GM12878 (cell line): Measurements from ENCODE around the gene VLDLR.

Experiments
- CHD4 ChIP-seq: fragments of 200-600 bp; sonication (generic); IDR thresholded peaks from 2 replicates; pipeline ENCODE4 v1.6.1; 2016; ENCODE audit warnings: mild to moderate bottlenecking
- ELK1 ChIP-seq: IDR thresholded peaks from 2 replicates; pipeline ENCODE4 v1.6.1; 2012; ENCODE audit warnings: low read depth, low read length, improper control_type of control experiment
- EP300 ChIP-seq, 2 experiments: fragments of 150-350 bp in 1 of 2; IDR thresholded peaks; 2 replicates each; pipeline ENCODE4 v1.6.1; 2011 to 2012; ENCODE audit warnings: low read depth in 2 of 2, low read length in 2 of 2, borderline replicate concordance in 1 of 2, improper control_type of control experiment in 1 of 2, inconsistent platforms in 1 of 2; ENCODE audit not compliant: control insufficient read depth in 1 of 2
- NR2C1 ChIP-seq: fragments of 450-650 bp; IDR thresholded peaks from 2 replicates; pipeline ENCODE4 v1.6.1; 2017; ENCODE audit warnings: antibody characterized with exemption, mild to moderate bottlenecking, moderate library complexity
- SREBF1 ChIP-seq: IDR thresholded peaks from 2 replicates; pipeline ENCODE4 v1.6.1; 2012; ENCODE audit warnings: mild to moderate bottlenecking, low read length
- TAF1 ChIP-seq: IDR thresholded peaks from 2 replicates; pipeline ENCODE4 v1.6.1; 2011; ENCODE audit warnings: mild to moderate bottlenecking, low read depth, low read length, borderline replicate concordance
- ZNF274 ChIP-seq: IDR thresholded peaks from one replicate; pipeline ENCODE4 v1.8.0; 2011; ENCODE audit not compliant: insufficient read length, insufficient read depth
- TF ChIP-seq, protein P1 (sequence below): IDR thresholded peaks from 2 replicates; pipeline ENCODE4 v1.6.1; 2012; ENCODE audit warnings: low read depth, low read length, improper control_type of control experiment
- TF ChIP-seq, protein P2 (sequence below), 3 experiments: IDR thresholded peaks in 2 of 3; conservative IDR thresholded peaks in 1 of 3; 2 replicates each; pipeline ENCODE4 v1.5.1; 2011; ENCODE audit warnings: low read depth in 3 of 3, low read length in 3 of 3, mild to moderate bottlenecking in 3 of 3, control low read depth in 2 of 3, moderate library complexity in 2 of 3, inconsistent platforms in 1 of 3, mixed read lengths in 1 of 3; ENCODE audit not compliant: control insufficient read depth in 2 of 3, insufficient read depth in 1 of 3; ENCODE audit errors: extremely low read depth in 1 of 3
- TF ChIP-seq, protein P3 (sequence below): IDR thresholded peaks from 2 replicates; pipeline ENCODE4 v1.6.1; 2011; ENCODE audit warnings: borderline replicate concordance, low read depth, mild to moderate bottlenecking, moderate library complexity, mixed read lengths, low read length; ENCODE audit not compliant: insufficient read depth; ENCODE audit errors: extremely low read length
- TF ChIP-seq, protein P4 (sequence below): fragments of 450-650 bp; IDR thresholded peaks from 2 replicates; pipeline ENCODE4 v1.6.1; 2018; ENCODE audit warnings: mild to moderate bottlenecking, low read depth, moderate library complexity; ENCODE audit not compliant: partially characterized antibody
- TF ChIP-seq, protein P5 (sequence below): fragments of 450-650 bp; IDR thresholded peaks from 2 replicates; pipeline ENCODE4 v1.6.1; 2017; ENCODE audit warnings: mild to moderate bottlenecking
- TF ChIP-seq, protein P6 (sequence below): IDR thresholded peaks from 2 replicates; pipeline ENCODE4 v1.6.1; 2012; ENCODE audit warnings: mild to moderate bottlenecking, low read depth, low read length

- TF ChIP-seq, protein P1, sequence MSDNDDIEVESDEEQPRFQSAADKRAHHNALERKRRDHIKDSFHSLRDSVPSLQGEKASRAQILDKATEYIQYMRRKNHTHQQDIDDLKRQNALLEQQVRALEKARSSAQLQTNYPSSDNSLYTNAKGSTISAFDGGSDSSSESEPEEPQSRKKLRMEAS, result no peak
- TF ChIP-seq ELK1 (no peak), ZNF274 (no peak), NR2C1 (no peak), SREBF1 (no peak), CHD4 (no peak), EP300 (IDR thresholded peaks at IDR 0.05; ENCODE audit: borderline replicate concordance in 1 of 2, control insufficient read depth in 1 of 2, low read depth in 2 of 2, low read length in 2 of 2) (no peak), TAF1 (no peak)
- TF ChIP-seq, protein P2, sequence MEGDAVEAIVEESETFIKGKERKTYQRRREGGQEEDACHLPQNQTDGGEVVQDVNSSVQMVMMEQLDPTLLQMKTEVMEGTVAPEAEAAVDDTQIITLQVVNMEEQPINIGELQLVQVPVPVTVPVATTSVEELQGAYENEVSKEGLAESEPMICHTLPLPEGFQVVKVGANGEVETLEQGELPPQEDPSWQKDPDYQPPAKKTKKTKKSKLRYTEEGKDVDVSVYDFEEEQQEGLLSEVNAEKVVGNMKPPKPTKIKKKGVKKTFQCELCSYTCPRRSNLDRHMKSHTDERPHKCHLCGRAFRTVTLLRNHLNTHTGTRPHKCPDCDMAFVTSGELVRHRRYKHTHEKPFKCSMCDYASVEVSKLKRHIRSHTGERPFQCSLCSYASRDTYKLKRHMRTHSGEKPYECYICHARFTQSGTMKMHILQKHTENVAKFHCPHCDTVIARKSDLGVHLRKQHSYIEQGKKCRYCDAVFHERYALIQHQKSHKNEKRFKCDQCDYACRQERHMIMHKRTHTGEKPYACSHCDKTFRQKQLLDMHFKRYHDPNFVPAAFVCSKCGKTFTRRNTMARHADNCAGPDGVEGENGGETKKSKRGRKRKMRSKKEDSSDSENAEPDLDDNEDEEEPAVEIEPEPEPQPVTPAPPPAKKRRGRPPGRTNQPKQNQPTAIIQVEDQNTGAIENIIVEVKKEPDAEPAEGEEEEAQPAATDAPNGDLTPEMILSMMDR (IDR thresholded peaks at IDR 0.05 in 2 of 3, conservative IDR thresholded peaks at IDR 0.05 in 1 of 3; ENCODE audit: control insufficient read depth in 2 of 3, extremely low read depth in 1 of 3, insufficient read depth in 1 of 3, low read depth in 3 of 3, low read length in 3 of 3), result no peak
- TF ChIP-seq, protein P3, sequence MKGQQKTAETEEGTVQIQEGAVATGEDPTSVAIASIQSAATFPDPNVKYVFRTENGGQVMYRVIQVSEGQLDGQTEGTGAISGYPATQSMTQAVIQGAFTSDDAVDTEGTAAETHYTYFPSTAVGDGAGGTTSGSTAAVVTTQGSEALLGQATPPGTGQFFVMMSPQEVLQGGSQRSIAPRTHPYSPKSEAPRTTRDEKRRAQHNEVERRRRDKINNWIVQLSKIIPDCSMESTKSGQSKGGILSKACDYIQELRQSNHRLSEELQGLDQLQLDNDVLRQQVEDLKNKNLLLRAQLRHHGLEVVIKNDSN, result no peak
- TF ChIP-seq, protein P4, sequence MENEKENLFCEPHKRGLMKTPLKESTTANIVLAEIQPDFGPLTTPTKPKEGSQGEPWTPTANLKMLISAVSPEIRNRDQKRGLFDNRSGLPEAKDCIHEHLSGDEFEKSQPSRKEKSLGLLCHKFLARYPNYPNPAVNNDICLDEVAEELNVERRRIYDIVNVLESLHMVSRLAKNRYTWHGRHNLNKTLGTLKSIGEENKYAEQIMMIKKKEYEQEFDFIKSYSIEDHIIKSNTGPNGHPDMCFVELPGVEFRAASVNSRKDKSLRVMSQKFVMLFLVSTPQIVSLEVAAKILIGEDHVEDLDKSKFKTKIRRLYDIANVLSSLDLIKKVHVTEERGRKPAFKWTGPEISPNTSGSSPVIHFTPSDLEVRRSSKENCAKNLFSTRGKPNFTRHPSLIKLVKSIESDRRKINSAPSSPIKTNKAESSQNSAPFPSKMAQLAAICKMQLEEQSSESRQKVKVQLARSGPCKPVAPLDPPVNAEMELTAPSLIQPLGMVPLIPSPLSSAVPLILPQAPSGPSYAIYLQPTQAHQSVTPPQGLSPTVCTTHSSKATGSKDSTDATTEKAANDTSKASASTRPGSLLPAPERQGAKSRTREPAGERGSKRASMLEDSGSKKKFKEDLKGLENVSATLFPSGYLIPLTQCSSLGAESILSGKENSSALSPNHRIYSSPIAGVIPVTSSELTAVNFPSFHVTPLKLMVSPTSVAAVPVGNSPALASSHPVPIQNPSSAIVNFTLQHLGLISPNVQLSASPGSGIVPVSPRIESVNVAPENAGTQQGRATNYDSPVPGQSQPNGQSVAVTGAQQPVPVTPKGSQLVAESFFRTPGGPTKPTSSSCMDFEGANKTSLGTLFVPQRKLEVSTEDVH, result no peak
- TF ChIP-seq, protein P5, sequence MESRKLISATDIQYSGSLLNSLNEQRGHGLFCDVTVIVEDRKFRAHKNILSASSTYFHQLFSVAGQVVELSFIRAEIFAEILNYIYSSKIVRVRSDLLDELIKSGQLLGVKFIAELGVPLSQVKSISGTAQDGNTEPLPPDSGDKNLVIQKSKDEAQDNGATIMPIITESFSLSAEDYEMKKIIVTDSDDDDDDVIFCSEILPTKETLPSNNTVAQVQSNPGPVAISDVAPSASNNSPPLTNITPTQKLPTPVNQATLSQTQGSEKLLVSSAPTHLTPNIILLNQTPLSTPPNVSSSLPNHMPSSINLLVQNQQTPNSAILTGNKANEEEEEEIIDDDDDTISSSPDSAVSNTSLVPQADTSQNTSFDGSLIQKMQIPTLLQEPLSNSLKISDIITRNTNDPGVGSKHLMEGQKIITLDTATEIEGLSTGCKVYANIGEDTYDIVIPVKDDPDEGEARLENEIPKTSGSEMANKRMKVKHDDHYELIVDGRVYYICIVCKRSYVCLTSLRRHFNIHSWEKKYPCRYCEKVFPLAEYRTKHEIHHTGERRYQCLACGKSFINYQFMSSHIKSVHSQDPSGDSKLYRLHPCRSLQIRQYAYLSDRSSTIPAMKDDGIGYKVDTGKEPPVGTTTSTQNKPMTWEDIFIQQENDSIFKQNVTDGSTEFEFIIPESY, result no peak
- TF ChIP-seq, protein P6, sequence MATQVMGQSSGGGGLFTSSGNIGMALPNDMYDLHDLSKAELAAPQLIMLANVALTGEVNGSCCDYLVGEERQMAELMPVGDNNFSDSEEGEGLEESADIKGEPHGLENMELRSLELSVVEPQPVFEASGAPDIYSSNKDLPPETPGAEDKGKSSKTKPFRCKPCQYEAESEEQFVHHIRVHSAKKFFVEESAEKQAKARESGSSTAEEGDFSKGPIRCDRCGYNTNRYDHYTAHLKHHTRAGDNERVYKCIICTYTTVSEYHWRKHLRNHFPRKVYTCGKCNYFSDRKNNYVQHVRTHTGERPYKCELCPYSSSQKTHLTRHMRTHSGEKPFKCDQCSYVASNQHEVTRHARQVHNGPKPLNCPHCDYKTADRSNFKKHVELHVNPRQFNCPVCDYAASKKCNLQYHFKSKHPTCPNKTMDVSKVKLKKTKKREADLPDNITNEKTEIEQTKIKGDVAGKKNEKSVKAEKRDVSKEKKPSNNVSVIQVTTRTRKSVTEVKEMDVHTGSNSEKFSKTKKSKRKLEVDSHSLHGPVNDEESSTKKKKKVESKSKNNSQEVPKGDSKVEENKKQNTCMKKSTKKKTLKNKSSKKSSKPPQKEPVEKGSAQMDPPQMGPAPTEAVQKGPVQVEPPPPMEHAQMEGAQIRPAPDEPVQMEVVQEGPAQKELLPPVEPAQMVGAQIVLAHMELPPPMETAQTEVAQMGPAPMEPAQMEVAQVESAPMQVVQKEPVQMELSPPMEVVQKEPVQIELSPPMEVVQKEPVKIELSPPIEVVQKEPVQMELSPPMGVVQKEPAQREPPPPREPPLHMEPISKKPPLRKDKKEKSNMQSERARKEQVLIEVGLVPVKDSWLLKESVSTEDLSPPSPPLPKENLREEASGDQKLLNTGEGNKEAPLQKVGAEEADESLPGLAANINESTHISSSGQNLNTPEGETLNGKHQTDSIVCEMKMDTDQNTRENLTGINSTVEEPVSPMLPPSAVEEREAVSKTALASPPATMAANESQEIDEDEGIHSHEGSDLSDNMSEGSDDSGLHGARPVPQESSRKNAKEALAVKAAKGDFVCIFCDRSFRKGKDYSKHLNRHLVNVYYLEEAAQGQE, result no peak
These were observed 7.3 kb downstream of the VLDLR start for GRCh38 chr9:2628919-2629318.
